Head of caudate nucleus (tissue), 42 donors: ENCODE results near the gene KIAA1549.

ENCODE experiments used
- DNase-seq, 42 donors: peaks; one replicate each; pipeline versions ENCODE4 v3.0.0 to v3.0.0-alpha.2; 2020 to 2021; ENCODE audit warnings: mixed read lengths in 7 of 42
- intact Hi-C: fragments of 100-400 bp; cut with DNase I; formaldehyde crosslinking; loops from one replicate; pipeline ENCODE4 v1.15.0; 2022

Gene KIAA1549

GRCh38 chr7:138890499-138891445 lies 90.4 kb downstream of the KIAA1549 start:
- intact Hi-C loops: no loop called here
- no peak for DNase-seq

DNA sequence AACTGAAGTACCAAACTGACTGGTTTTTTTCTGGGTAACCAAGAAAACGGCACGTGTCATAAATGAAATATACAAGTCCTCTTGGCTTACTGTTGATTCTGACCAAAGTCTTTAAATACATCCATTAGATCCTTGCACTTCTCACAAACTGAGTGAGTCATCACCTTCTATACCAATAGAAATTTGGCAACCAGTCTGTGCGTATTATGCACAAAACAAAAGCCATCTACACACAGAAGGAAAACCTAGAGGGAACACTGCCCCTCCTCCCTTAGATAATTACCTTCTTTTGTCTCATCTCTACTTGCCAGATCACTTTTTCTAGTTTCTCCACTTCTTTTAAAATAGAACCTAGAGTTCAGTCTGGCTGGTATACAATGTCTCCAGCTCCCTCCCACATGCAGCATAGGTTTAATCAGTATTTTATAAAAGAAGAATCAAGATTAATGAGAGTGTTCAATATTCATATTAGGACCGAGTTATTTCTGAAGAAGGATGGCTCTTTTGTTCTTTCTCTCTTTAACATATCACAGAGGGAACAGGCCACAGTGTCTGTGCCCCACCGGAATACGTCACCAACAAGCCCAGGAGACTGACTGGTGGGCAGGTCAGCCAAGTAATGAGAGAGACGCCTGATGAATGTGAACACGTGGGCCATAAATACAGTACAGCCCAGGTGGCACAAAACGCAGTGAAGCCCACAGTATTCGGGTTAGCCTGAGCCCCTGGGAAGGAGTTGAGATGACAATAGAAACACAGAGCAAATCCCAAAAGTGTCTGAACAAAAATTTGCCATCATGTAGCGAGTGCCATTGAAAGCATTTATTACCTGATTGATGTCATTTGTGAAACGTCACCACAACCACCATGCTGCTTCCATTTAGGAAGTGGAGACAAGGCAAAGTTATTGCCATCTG lies 91.3 kb downstream of the KIAA1549 start:
- intact Hi-C loops: no loop called here
- DNase-seq: no peak

GRCh38 chr7:138887872-138888656 lies 93.1 kb downstream of the KIAA1549 start:
- DNase-seq: no peak
- intact Hi-C loops: no loop called here

DNA sequence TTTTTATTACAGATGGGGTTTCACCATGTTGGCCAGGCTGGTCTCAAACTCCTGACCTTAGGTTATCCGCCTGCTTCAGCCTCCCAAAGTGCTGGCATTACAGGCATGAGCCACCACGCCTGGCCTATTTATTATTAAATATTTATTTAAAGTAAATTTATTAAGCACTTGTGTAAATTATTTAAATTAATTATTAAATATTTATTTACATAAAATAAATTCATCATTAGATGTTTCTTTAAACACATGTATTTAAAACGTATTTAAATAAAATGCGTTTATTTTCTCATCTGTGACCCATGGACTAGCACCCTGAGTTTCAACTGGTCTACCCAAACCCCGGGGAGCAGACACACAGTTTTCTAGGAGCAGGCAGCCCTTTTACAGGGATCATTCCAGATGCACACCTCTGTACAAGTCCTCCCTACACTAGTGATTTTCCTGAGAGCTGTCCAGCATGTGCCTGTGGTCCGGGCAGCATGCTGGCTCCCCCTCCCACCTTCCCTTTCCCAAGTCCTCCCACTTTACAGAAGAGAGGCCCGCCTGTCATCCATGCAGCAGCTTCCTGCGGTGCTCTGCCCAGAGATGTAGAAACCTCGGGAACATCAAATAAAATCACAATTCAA lies 94.0 kb downstream of the KIAA1549 start:
- intact Hi-C loops: no loop called here
- no peak for DNase-seq

DNA sequence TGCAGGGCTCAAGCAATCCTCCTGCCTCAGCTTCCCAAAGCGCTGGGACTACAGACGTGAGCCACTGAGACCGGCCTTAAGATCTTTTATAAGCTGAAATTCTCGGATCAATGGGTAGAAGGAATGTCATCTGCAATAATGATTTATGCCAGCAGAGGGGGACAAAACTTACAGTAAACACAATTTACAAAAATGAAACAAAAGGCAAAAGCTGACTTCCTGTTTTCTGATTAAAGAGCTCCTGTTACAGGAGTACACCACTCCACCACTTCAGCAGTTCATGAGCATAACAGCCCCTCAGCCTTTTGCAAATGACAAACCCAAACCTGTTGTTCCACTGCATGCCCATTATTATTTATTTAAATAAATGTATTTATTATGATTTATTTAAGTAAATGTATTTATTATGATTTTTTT lies 94.7 kb downstream of the KIAA1549 start:
- intact Hi-C loops: no loop called here
- peak in 3 of 42 donors; percentile 24 to 51 (median 31) for DNase-seq

GRCh38 chr7:138885383-138886147 lies 95.6 kb downstream of the KIAA1549 start:
- DNase-seq: no peak
- intact Hi-C loops: no loop called here

DNA sequence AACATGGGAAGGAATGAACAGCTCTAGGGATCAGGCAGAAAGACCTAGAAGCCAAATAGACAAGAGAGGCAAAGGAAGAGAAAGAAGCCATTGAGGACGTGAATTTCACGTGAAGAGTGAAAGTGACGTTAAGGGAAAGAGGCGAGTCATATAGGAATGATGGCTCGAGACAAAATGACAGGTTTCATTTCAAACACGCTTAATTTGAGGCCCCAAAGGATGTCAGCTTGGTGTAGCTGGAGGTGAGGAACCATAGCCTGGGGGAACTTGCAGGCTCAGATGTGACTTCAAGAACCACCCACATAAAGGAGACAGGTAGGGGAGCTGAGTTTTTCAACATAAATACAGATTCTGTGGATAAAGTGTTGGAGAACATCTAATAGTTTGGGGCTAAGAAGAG lies 98.9 kb downstream of the KIAA1549 start:
- no peak for DNase-seq
- intact Hi-C loops: no loop called here

DNA sequence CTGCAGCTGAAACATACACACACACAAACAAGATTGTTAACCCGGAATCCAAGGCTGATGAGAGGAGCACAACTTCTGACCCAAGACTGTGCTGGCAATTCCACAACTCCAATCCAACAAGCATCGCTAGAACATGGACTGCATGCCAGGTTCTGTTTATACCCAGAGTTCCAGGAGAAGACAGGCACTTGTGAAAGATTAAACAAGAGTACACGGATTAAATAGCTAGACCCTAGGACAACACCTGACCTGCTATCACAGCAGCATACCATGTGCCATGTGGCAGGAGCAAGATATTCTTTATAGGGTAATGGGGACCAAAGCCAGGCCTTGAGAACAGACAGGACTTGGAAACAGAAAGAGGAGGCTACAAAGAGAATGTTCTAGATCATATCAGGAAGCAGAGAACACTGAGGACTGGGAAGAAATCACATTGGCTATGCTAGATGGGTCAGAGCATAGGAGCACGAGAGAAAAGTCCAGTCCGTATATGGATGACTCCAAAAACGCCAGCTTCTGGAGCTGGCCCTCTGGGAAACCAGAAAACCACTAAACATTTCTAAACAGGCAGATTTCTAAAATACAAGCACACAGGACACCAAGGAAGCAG lies 99.5 kb downstream of the KIAA1549 start:
- intact Hi-C loops: no loop called here
- no peak for DNase-seq

DNA sequence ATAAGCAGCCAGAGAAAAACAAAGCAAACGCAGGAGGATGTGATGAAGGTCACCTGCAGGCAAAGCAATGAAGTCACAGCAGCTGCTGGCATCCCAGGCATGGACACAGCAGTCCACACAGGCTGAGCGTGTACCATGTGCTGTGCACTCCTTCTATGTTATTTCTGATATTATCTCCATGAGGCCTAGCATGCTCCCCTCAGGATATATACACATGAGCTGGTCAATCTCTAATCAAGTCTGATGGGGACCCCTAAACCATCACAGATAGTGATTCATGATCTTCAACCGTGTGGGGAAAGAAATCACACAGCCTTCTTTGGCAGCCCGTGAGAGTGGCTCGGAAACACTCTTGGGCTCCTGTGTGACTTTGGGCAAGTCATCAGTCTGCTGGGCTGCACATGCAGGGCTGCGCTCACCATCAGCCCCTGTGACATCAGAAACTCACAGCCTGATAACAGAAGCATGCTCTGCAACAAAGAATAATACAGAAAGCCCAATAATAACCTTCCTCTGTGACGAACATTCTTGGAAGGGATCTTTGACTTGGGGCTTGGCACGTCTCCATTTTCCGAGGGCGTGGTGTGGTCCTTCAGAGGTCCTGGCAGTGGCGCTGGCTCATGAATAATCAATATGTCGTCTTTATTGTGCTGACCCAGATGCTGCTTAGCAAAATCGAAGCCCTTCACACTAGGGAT lies 100.2 kb downstream of the KIAA1549 start:
- intact Hi-C loops: no loop called here

GRCh38 chr7:138879356-138879755 lies 101.8 kb downstream of the KIAA1549 start:
- intact Hi-C loops: no loop called here
- DNase-seq: no peak

More for the DNA sequence above, 100.2 kb downstream of the KIAA1549 start:
- DNase-seq: no peak

- intact Hi-C loops: no loop called here
- no peak for DNase-seq
Observed at GRCh38 chr7:138878856-138879255, 102.3 kb downstream of the KIAA1549 start.

GRCh38 chr7:138878051-138878450 lies 103.1 kb downstream of the KIAA1549 start:
- DNase-seq: no peak
- intact Hi-C loops: no loop called here

DNA sequence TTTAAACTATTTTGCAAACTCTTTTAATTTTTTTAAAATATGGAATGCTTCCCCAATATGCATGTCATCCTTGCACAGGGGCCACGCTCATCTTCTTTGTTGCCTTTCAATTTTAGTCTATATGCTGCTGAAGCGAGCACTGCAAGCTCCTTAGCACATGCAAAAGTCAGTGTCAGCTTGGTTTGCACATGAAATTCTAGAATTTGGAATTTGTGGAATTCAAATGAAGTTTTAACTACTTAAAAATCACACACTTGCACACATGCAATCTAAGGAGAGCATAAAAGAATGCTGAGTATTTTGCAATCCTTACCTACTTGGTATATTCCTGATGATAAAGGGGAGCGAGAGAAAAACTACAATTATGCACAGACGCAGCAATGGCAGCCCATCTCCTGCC lies 104.9 kb downstream of the KIAA1549 start:
- intact Hi-C loops: no loop called here
- DNase-seq: no peak

DNA sequence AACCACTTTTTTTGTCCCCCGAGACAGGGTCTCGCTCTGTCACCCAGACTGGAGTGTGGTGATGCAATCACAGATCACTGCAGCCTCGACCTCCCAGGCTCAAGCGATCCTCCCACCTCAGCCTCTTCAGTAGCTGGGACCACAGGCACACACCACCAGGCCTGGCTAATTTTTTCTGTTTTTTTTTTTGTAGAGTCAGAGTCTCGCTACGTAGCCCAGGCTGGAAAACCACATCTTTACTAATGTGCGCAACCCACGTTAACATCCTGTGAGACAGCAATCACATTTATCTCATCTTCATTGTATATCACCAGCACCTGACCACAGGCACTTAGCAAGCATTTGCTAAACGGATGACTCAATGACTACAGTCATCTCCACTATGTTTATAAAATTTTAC lies 105.4 kb downstream of the KIAA1549 start:
- DNase-seq: no peak
- intact Hi-C loops: no loop called here

DNA sequence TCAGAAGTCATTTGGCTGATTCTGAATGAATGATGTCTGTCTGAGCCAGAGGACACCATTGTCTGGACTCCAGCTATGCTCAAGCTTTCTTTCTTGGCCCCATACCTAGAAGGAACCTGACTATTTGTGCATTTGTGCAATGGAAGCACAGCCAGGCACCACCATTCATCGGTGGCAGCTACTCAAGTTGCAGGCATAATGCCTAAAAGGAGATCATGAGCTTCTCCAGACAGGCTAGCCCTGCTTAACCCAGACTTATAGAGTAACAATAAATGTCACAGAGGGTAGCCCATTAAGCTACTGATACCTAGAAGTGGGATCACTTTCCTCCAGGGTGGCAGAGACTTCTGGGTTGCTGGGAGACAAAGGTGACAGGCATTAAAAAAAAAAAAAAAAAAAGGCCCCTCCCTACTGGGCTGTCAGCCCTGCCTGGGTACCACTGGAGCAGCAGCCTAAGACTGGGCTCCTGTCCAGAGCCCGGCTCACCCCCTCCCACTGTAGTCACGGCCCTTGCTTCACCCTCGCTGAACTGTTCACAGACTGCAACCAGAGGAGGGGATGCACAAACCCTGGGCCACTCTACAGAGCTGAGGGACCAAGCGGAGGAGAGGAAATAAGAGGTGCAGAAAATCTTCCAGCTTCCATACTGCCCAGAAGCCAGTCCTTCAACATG lies 107.8 kb downstream of the KIAA1549 start:
- intact Hi-C loops: no loop called here
- no peak for DNase-seq

- intact Hi-C loops: no loop called here
- DNase-seq: no peak
Observed at GRCh38 chr7:138872576-138872975, 108.6 kb downstream of the KIAA1549 start.

GRCh38 chr7:138871814-138872090 lies 109.4 kb downstream of the KIAA1549 start:
- no peak for DNase-seq
- intact Hi-C loops: no loop called here
